Adrenal gland (tissue), 5 donors: Measurements from ENCODE around the gene FAM216B.

ENCODE experiments used
- POLR2A ChIP-seq, 2 donors: fragments of 450-650 bp; IDR thresholded peaks; one replicate each; pipeline ENCODE4 v1.6.1; 2017; ENCODE audit warnings: antibody characterized with exemption in 2 of 2, mild to moderate bottlenecking in 2 of 2, moderate library complexity in 1 of 2
- TF ChIP-seq, protein P1 (sequence below), 6 experiments: fragments of 450-650 bp in 4 of 6; fragments of 200-600 bp in 2 of 6; sonication (generic) in 1 of 6; IDR thresholded peaks; 1 replicate in 5 of 6; 2 replicates in 1 of 6; pipeline versions ENCODE4 v1.5.1 to v1.8.0; 2016 to 2021; ENCODE audit warnings: antibody characterized with exemption in 6 of 6, mild to moderate bottlenecking in 2 of 6, moderate library complexity in 1 of 6
- donor health status: DM: no; HTN: no; CAD: no.

DNA sequence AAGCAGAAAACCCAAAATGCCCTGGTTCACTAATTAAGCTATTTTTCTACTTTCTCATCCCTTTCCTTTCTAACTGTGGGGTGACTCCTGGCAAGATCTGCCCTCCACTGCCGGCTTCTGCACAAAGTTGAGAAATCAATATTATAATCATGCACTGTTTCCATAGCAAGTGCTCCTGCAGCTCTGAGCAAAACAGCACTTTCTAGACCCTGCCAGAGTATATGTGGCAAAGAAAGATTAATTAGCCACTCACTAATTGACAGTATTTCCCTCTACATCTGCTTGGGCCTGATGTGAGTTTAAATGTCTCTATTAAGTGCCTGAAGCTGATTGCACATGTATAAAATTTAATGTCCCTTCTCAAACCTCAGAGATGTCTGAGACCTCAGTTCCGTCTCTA is 39.5 kb upstream of the FAM216B start:
- TF ChIP-seq, protein P1, sequence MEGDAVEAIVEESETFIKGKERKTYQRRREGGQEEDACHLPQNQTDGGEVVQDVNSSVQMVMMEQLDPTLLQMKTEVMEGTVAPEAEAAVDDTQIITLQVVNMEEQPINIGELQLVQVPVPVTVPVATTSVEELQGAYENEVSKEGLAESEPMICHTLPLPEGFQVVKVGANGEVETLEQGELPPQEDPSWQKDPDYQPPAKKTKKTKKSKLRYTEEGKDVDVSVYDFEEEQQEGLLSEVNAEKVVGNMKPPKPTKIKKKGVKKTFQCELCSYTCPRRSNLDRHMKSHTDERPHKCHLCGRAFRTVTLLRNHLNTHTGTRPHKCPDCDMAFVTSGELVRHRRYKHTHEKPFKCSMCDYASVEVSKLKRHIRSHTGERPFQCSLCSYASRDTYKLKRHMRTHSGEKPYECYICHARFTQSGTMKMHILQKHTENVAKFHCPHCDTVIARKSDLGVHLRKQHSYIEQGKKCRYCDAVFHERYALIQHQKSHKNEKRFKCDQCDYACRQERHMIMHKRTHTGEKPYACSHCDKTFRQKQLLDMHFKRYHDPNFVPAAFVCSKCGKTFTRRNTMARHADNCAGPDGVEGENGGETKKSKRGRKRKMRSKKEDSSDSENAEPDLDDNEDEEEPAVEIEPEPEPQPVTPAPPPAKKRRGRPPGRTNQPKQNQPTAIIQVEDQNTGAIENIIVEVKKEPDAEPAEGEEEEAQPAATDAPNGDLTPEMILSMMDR (IDR thresholded peaks at IDR 0.05), result no peak
- TF ChIP-seq POLR2A (IDR thresholded peaks at IDR 0.05), result no peak
